ENCODE results near the gene VARS1. TPM values are rescaled to one million over a fixed set of nuclear protein-coding genes. Genes with fewer than 3 reads are reported as not detected.
"Not testable (repeated sequence)": the region's sequence is repeated elsewhere in the genome, so short reads cannot be mapped to it uniquely, and the experiment has no call there.

VARS1 gene
- total RNA-seq, 4 donors from 2014 or later, result 25.4 to 50.6 (median 29.9) TPM

DNA sequence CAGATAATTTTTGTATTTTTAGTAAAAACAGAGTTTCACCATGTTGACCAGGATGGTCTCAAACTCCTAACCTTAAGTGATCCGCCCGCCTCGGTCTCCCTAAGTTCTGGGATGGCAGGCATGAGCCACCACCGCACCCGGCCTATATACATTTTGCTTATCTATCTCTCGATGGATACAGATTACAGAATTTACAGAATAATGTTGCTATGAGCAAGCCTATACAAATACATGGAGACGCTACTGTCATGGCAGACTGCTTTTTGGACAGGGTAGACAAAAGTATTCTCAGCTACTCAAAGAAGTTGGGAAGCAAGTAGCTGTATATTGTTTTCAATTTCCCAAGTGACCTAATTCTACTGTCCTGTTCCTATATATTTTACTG, 17.9 kb upstream of the VARS1 start:
- Histone ChIP-seq H3K27ac (peak overlapping the region; percentile 85 to 100 (median 94)), H3K9me3 (no peaks in the 10 kb centered on the region), H3K27me3 (no peaks in the 10 kb centered on the region), H3K4me3 (peak overlapping the region in 1 of 2 donors; percentile 60), H3K4me1 (peaks cover 3 to 23% (median 7%) of the 10 kb centered on the region in 3 donors), H3K36me3 (no peaks in the 10 kb centered on the region)
- no peak for ATAC-seq
- WGBS, 2 donors (ENCODE audit: low coverage in 1 of 2), result 92 to 98% methylated on average over 7 of the region's 7 CpGs
- TF ChIP-seq POLR2AphosphoS5 (IDR thresholded peaks at IDR 0.05), result no peak
- TF ChIP-seq, protein P1, sequence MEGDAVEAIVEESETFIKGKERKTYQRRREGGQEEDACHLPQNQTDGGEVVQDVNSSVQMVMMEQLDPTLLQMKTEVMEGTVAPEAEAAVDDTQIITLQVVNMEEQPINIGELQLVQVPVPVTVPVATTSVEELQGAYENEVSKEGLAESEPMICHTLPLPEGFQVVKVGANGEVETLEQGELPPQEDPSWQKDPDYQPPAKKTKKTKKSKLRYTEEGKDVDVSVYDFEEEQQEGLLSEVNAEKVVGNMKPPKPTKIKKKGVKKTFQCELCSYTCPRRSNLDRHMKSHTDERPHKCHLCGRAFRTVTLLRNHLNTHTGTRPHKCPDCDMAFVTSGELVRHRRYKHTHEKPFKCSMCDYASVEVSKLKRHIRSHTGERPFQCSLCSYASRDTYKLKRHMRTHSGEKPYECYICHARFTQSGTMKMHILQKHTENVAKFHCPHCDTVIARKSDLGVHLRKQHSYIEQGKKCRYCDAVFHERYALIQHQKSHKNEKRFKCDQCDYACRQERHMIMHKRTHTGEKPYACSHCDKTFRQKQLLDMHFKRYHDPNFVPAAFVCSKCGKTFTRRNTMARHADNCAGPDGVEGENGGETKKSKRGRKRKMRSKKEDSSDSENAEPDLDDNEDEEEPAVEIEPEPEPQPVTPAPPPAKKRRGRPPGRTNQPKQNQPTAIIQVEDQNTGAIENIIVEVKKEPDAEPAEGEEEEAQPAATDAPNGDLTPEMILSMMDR (IDR thresholded peaks at IDR 0.05), result no peak
- TF ChIP-seq POLR2A (IDR thresholded peaks at IDR 0.05), result no peak
- no peak for TF ChIP-seq EP300 (IDR thresholded peaks at IDR 0.05)

DNA sequence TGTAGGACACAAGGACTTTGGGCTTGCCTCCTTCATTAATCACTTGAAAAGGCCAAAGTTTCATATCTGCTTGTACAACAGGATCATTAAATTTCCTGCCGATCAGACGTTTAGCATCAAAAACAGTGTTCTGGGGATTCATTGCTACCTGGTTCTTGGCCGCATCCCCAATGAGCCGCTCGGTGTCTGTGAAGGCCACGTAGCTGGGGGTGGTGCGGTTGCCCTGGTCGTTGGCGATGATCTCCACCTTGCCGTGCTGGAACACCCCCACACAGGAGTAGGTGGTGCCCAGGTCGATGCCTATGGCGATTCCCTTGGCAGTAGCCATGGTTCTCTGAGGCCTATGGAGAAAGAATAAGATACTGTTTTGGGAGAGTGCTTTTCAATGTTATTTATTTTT, 16.1 kb upstream of the VARS1 start:
- H3K27ac ChIP-seq, result no peak overlapping the region
- H3K36me3 ChIP-seq, result no peaks in the 10 kb centered on the region
- no peak for ATAC-seq
- no peaks in the 10 kb centered on the region for H3K27me3 ChIP-seq
- H3K9me3 ChIP-seq, result no peaks in the 10 kb centered on the region
- WGBS, 2 donors (ENCODE audit: low coverage in 1 of 2), result 94 to 96% methylated on average over 6 of the region's 12 CpGs
- no peak overlapping the region for H3K4me3 ChIP-seq
- H3K4me1 ChIP-seq, result peaks cover 3 to 22% (median 7%) of the 10 kb centered on the region in 3 donors
- TF ChIP-seq, protein P1 (IDR thresholded peaks at IDR 0.05), result no peak
- TF ChIP-seq POLR2AphosphoS5 (IDR thresholded peaks at IDR 0.05) (no peak), POLR2A (IDR thresholded peaks at IDR 0.05) (no peak), EP300 (IDR thresholded peaks at IDR 0.05) (no peak)

DNA sequence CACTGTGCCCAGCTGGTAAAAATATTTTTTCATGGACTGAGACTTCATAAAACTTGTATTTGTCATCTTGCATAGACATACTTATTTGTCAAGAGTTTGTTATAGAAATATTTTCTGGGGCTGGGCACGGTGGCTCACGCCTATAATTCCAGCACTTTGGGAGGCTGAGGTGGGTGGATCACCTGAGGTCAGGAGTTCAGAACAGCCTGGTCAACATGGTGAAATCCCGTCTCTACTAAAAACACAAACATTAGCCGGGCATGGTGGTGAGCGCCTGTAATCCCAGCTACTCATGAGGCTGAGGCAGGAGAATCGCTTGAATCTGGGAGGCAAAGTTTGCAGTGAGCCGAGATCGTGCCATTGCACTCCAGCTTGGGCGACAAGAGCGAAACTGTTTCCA, 13.0 kb upstream of the VARS1 start:
- not testable (repeated sequence) for ATAC-seq, H3K36me3 ChIP-seq, H3K27me3 ChIP-seq, H3K4me3 ChIP-seq, H3K9me3 ChIP-seq
- WGBS, 2 donors (ENCODE audit: low coverage in 1 of 2), result 85 to 88% methylated on average over 3 to 10 of the region's 10 CpGs
- Histone ChIP-seq H3K27ac (peak overlapping the region in 1 of 4 donors; percentile 93), H3K4me1 (peaks cover 4 to 33% (median 7%) of the 10 kb centered on the region in 3 donors)

DNA sequence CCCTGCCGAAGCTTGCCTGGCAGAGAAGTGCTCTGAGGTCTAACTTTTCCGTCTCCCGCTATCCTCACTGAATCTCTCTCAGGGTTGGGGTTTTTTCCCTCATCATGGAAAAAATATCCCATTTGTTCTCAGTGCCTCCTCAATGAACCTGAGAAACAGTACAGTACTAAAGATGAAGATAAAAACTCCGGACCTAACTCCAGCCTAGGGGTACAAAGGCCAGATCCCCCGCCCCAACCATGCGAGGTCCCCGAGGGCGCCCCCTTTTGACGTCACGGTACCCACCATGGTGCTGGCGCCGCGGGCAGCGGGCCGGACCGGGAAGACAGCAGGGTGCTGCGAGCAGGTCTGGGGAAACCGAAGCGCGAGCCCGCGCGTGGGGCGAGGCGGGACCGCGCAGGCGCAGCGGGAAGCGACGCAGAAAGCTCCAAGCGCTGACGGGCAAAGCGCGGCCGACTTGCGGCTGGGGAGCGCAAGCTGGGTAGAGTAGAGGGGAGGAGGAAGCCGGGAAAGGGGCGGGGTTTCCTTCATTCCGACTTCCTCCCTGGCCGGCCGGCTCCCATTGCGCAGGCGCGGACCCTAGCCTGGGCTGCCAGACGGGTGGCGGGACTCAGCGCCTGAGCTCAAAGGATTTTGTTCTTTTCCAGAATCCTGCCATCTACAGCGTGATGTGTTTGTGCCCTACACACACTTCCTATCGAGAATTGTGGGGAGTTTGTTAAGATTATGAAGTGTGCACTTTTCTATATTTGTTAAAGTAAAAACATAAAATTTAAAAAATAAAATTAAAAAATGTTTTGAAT, 11.1 kb upstream of the VARS1 start, which contains the start of gene LSM2:
LSM2 (minus strand) TSS at position 497 of the 803 bp plus-strand sequence; CDS start at position 288, 209 bp downstream.
- H3K27ac ChIP-seq, result peak within 1 kb of the TSS; percentile 90 to 96 (median 92)
- H3K4me3 ChIP-seq, result peak within 1 kb of the TSS; percentile 59 to 63
- H3K9me3 ChIP-seq, result no peaks in the 10 kb centered on the region
- 0 to 1% methylated on average over 5 to 25 of the region's 51 CpGs for WGBS, 2 donors (ENCODE audit: low coverage in 1 of 2)
- ATAC-seq, result peak; percentile 99
- H3K27me3 ChIP-seq, result no peaks in the 10 kb centered on the region
- H3K4me1 ChIP-seq, result peaks cover 3 to 26% (median 5%) of the 10 kb centered on the region in 3 donors
- H3K36me3 ChIP-seq, result peaks cover 0 to 19% of the 10 kb centered on the region in 2 donors
- peak; percentile 79 to 80 for TF ChIP-seq POLR2A (IDR thresholded peaks at IDR 0.05)
- no peak for TF ChIP-seq EP300 (IDR thresholded peaks at IDR 0.05)
- peak; percentile 91 for TF ChIP-seq POLR2AphosphoS5 (IDR thresholded peaks at IDR 0.05)
- TF ChIP-seq, protein P1 (IDR thresholded peaks at IDR 0.05), result peak in 2 of 4 experiments; percentile 34 to 41

DNA sequence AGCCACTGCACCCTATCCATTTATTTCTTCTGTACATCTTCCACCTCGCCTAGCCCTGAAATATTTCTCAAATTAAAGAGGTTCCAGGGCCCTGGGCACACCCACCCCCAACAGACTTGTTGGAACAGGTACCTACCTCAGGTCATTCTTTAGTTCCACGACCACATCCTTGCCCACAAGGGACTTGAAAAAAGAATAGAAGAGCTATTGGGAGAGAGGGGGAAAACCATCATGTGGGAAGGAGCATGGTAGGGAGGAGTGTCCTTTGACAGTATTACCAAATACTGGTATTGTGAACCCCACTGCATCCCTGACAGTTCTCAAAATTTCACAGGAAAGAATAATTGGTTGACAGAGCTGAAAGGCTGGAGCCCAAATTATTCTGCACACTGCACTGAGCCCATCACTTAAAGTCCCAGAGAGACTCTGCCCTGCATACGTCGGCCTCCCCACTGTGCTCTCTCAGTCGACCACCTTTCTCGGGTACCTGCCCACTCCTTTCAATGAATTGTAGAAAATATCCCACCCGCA, 10.5 kb upstream of the VARS1 start:
- Histone ChIP-seq H3K4me1 (peaks cover 3 to 26% (median 5%) of the 10 kb centered on the region in 3 donors), H3K4me3 (peak overlapping the region; percentile 59 to 63), H3K9me3 (no peaks in the 10 kb centered on the region), H3K27me3 (no peaks in the 10 kb centered on the region), H3K27ac (peak overlapping the region; percentile 90 to 96 (median 92)), H3K36me3 (peaks cover 0 to 24% of the 10 kb centered on the region in 2 donors)
- 3 to 12% methylated on average over 5 to 7 of the region's 7 CpGs for WGBS, 2 donors (ENCODE audit: low coverage in 1 of 2)
- peak; percentile 2 for ATAC-seq
- TF ChIP-seq EP300 (IDR thresholded peaks at IDR 0.05) (no peak), POLR2AphosphoS5 (IDR thresholded peaks at IDR 0.05) (no peak), POLR2A (IDR thresholded peaks at IDR 0.05) (no peak)
- TF ChIP-seq, protein P1 (IDR thresholded peaks at IDR 0.05), result no peak

DNA sequence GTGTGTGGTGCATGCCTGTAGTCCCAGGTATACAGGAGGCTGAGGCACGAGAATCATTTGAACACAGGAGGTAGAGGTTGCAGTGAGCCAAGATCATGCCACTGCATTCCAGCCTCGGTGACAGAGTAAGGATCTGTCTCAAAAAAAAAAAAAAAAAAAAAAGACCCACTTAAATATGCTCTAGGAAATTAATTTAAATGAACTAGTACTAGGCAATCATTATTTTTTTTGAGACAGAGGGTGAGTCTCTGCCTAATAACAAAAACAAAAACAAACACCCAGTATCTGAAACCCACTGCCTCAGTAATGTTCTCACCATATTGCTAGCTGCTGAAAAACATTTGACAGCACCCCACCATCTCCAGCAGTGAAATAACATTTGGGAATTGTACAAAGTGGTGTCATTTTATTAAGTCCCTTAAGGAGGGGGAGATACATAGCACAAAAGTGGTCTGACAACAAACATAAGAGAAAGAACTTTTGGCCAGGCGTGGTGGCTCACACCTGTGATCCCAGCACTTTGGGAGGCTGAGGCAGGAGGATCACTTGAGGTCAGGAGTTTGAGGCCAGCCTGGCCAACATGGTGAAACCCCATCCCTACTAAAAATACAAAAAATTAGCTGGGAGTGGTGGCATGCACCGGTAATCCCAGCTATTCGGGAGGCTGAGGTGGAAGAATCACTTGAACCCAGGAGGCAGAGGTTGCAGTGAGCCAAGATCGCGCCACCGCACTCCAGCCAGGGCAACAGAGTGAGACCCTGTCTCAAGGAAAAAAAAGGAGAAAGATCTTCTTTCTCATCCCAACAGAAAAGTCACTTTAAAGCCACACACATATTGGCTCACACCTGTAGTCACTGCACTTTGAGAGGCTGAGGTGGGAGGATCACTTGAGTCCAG, 5.7 kb upstream of the VARS1 start:
- WGBS, 2 donors (ENCODE audit: low coverage in 1 of 2), result 86% methylated on average over 6 of the region's 8 CpGs; no CpG with 5 or more reads in 1 of the 2 donors
- not testable (repeated sequence) for H3K27ac ChIP-seq, ATAC-seq, H3K9me3 ChIP-seq, H3K4me3 ChIP-seq, H3K27me3 ChIP-seq
- Histone ChIP-seq H3K36me3 (peaks cover 0 to 36% of the 10 kb centered on the region in 2 donors), H3K4me1 (peaks cover 3 to 18% (median 7%) of the 10 kb centered on the region in 3 donors)

Measured in gastroesophageal sphincter (tissue), 4 donors.